Fibroblast of skin of back (primary cell): ENCODE measurements around the gene STX10. TPM values are rescaled to one million over a fixed set of nuclear protein-coding genes. Genes with fewer than 3 reads are reported as not detected.
"Not testable (repeated sequence)": the region's sequence is repeated elsewhere in the genome, so short reads cannot be mapped to it uniquely, and the experiment has no call there.

Source experiments
- DNase-seq: peaks from one replicate; pipeline ENCODE4 v3.0.0-alpha.2; 2013
- polyA plus RNA-seq, 2 experiments: library from polyadenylated mRNA; unstranded; fragments of 120-200 nt; gene quantifications; one replicate each; pipeline ENCODE4 v1.2.1, GENCODE V29; 2013; ENCODE audit not compliant: insufficient read length in 2 of 2

The STX10 gene, protein sequence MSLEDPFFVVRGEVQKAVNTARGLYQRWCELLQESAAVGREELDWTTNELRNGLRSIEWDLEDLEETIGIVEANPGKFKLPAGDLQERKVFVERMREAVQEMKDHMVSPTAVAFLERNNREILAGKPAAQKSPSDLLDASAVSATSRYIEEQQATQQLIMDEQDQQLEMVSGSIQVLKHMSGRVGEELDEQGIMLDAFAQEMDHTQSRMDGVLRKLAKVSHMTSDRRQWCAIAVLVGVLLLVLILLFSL
- 70.2 TPM for polyA plus RNA-seq (2013, experiment 1 of 2; ENCODE audit: insufficient read length)
- polyA plus RNA-seq (2013, experiment 2 of 2; ENCODE audit: insufficient read length): 55.8 TPM

DNA sequence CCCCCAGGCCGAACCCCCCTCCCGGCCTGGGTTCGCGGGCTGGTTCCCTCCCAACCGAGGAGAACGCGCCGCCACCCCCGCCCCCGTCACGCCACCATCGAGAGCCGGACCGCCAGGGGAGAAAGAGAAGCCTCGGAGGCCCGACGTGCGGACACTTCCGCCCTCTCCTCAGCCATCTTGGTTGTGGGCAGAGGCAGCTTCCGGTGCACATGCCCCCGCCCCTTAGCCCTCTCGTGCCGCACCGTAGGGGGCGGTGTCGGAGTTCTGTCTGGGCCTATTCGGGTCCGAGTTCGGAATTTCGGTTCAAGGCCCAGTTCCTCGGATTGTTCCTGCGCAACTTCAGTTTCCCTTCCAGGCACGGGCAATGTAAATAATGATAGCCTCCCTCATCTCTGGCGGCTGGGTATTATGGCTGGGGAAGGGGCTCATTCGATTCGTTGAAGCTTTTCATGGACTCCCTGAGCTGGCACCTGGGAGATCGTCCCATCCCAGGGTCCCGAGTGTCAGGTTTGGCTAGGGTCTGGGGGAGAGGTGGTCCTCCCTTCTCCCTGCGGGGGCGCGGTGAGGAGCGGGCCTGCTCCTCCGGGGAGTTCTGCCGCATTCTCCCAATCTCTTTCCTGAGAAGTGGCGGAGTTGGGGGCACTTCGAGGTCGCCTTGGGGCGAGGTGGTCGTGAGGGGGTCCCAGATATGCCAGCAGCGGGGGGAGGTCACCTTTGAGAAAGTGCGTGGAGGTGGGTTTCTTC lies at the start of gene STX10, which contains the start of gene IER2:
Gene STX10 (minus strand): TSS at position 189 of the 744 bp plus-strand sequence. CDS start 202 bp downstream, outside the sequence.
Gene IER2 (plus strand): TSS at position 225 of the 744 bp plus-strand sequence. CDS start 2,776 bp downstream, outside the sequence.
- DNase-seq: peak; percentile 95

DNA sequence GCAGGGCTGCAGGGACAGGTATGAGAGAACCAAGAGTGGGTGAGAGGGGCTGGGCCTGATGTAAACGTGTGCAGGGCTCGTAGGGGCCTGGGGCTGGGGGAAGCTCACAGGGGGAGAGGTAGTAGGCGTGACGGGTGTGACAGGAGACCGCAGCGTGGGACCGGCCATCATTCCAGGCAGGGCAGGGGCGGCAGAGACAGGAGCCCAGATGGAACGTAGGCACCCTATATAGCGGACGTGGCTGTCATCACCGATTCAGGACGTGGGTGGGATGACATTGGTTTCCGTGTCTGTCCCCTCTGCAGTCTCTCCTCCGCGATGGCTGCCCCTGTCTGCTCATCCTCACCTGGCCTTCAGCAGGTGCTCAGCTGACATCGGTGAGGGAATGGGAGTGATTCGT lies 48.5 kb upstream of the STX10 start:
- DNase-seq: no peak

DNA sequence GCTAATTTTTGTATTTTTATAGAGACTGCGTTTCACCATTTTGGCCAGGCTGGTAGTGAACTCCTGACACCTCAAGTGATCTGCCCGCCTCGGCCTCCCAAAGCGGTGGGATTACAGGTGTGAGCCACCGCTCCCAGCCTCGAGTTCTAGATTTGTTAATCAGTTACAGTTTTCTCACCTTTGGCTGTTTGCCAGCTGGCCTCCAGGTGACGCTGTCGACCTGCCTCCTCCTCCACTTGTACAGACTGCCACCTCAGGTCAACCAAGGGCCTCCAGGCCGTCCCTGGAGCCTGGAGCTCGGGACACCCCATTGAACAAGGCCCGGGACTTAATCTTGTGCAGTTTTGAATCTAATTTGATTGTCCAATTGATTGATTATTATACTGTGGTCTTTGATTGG lies 45.5 kb upstream of the STX10 start:
- DNase-seq: no peak

DNA sequence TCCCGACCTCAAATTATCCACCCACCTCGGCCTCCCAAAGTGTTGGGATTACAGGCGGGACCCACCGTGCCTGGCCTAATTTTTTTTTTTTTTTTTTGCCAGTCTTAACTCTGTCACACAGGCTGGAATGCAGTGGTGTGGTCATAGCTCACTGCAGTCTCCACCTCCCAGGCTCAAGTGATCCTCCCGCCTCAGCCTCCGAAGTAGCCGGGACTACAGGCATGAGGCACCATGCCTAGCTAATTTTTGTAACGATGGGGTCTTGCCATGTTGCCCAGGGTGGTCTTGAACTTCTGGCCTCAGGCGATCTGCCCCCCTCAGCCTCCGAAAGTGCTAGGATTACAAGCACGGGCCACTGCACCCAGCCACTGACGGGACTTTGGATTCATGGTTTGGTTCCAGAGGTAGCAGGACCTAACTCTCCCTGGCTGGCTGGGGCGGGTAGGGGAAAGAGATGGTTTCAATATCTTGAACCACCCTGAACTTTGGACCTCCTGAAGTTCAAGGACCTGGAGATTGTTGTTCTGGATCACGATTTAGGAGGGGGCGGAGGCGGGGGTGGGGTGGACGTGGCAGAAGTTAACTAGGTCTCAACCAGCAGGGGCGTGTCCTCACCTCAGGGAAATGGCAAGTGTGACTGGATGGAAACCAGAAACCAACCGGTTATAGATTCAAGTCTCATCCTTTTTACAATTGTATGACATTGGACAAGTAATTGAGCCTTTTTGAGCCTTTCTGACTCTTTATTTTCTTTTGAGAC lies 40.8 kb upstream of the STX10 start:
- no peak for DNase-seq

DNA sequence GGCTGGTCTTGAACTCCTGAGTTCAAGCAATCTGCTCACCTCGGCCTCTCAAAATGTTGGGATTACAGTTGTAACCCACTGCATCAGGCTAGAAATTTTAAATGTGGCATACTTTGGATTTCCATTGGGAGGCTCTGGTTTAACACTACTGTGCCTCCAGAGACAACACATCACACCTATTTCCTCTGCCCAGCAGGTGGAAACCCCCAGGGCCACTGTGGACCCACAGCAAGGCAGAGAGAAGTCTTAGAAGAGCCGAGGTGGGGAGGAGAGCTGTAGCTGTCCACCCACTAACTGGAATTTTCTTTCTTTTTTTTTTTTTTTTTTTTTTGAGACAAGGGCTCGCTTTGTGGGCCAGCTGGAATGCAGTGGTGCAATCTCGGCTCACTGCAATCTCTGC lies 39.4 kb upstream of the STX10 start:
- DNase-seq: no peak

DNA sequence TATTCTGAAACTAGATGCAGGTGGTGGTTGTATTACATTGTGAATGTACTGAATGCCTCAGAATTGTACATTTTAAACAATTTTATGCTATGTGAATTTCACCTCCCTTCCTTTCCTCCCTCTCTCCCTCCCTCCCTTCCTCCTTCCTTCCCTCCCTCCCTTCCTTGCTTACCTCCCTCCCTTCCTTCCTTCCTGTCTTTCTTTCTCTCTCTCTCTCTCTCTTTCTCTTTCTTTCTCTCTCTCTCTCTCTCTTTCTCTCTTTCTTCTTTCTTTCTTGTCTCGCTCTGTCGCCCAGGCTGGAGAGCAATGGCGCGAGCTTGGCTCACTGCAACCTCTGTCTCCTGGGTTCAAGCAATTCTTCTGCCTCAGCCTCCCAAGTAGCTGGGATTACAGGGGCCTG lies 37.2 kb upstream of the STX10 start:
- no peak for DNase-seq

DNA sequence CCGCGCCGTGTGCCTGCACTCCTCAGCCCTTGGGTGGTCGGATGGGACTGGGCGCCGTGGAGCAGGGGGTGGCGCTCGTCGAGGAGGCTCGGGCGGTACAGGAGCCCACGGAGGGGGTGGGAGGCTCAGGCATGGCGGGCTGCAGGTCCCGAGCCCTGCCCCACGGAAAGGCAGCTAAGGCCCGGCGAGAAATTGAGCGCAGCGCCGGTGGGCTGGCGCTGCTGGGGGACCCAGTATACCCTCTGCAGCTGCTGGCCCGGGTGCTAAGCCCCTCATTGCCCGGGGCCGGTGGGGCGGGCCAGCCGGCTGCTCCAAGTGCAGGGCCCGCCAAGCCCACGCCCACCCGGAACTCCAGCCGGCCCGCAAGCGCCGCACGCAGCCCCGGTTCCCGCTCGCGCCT lies 36.5 kb upstream of the STX10 start:
- DNase-seq: not testable (repeated sequence)

DNA sequence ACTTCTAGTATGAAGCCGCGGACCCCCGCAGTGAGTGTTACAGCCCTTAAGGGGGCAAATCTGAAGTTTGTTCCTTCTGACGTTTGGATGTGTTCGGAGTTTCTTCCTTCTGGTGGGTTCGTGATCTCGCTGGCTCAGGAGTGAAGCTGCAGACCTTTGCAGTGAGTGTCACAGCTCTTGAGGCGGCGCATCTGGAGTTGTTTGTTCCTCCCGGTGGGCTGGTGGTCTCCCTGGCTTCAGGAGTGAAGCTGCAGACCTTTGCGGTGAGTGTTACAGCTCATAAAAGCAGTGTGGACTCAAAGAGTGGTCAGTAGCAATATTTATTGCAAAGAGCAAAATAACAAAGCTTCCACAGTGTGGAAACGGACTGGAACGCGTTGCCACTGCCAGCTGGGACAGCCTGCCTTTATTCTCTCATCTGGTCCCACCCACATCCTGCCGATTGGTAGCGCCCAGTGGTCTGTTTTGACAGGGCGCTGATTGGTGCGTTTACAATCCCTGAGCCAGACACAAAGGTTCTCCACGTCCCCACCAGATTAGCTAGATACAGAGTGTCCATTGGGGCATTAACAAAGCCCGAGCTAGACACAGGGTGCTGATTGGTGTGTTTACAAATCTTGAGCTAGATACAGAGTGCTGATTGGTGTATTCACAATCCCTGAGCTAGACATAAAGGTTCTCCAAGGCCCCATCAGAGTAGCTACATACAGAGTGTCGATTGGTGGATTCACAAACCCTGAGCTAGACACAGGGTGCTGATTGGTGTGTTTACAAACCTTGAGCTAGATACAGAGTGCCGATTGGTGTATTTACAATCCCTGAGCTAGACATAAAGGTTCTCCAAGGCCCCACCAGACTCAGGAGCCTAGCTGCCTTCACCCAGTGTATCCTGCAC lies 35.8 kb upstream of the STX10 start:
- not testable (repeated sequence) for DNase-seq

DNA sequence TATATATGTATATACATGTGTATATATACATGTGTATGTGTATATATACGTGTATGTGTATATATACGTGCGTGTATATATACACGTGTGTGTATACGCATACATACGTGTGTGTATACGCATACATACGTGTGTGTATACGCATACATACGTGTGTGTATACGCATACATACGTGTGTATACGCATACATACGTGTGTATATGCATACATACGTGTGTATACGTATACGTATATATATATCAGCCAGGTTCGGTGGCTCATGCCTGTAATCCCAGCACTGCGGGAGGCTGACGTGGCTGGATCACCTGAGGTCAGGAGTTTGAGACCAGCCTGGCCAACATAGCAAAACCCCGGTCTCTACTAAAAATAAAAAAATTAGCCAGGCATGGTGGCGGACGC lies 34.8 kb upstream of the STX10 start:
- not testable (repeated sequence) for DNase-seq

DNA sequence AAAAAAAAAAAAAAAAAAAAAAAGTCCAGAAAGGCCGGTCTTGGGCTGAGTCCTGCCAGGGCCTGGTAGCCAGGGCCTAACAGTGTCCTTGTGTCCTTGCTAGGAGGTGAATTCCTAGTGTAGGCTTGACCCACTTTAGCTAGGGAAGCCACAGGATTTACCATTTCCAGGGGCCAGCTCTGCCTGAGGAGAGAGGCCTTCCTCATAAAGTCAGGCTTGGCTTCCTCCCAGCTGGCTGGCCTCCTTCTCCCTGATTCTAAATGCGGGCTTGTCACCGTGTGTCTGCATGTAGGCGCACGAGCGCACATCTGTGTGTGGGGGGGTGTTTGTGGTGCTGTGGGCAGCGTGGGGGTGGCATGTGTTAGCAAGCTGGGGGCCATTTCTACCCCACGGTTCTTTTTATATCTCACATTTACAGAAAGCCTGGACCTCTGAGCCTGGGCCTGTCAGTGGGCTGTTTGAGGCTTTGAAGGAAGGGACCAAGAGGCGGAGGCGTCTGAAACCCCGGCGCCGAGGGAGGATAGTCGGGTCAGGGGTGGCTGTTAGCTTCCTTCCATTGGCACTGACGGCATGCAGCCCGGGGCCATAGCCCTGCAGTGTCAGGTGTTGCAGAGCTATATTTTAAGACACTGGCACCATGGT lies 31.7 kb upstream of the STX10 start:
- DNase-seq: peak; percentile 48

DNA sequence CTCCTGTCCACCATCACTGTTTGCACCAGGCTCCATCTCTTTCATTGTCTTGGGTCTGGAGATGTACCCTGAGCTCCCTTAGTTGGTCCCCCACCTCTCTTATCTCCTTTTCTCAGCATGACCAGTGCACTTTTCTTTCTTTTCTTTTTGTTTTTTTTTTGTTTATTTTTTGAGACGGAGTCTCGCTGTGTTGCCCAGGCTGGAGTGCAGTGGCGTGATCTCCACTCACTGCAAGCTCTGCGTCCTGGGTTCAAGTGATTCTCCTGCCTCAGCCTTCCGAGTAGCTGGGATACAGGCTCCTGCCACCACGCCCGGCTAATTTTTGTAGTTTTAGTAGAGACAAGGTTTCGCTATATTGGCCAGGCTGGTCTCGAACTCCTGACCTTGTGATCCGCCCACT lies 28.1 kb upstream of the STX10 start:
- DNase-seq: not testable (repeated sequence)

DNA sequence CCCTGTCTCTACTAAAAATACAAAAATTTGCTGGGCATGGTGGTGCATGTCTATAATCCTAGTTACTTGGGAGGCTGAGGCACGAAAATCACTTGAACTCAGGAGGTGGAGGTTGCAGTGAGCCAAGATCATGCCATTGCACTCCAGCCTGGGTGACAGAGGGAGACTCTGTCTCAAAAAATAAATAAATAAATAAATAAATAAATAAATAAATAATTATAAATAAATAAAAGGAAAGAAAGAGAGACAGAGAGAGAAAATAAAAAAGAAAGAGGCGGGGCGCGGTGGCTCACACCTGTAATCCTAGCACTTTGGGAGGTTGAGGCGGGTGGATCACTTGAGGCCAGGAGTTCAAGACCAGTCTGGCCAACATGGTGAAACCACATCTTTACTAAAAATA lies 27.4 kb upstream of the STX10 start:
- DNase-seq: not testable (repeated sequence)

DNA sequence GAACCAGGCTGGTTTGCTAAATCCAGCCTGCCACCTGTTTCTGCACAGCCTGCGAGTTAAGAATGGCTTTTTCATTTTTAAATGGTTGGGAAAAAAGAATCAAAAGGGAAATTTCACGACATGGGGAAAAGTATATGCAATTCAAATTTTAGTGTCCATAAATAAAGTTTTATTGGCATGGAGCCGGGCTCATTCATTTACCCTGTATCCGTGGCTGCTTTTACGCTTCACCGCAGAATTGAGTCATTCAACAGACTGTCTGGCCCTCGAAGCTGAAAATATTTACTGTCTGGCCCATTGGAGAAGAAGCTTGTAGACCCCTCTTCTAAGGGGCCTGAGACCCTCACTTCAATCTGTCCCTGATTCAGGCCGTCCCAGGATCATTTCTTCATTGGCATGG lies 26.2 kb upstream of the STX10 start:
- no peak for DNase-seq

DNA sequence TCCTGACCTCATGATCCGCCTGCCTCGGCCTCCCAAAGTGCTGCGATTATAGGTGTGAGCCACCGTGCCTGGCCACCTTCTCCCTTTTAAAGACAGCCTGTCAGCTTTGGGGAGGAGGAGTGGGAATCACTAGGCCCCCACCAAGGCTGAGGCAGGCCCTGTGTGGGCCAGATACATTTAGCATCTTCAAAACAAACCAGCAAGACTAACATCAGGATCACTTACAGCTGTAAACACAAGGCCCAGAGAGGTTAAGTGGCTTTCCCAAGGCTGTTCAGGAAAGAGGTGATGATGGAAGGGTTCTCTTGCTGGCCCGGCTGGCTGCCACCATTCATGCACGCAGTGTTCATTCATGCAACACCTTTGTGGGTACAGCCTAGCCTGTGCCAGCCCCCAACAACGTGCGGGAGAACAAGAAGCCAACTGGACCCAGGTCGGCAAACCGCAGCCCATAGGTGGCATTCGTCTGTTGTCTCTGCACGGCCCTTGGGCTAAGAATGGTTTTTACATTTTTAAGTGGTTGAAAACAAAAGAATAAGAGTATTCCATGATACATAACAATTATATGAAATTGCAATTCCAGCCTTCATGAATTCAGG lies 23.1 kb upstream of the STX10 start:
- no peak for DNase-seq

DNA sequence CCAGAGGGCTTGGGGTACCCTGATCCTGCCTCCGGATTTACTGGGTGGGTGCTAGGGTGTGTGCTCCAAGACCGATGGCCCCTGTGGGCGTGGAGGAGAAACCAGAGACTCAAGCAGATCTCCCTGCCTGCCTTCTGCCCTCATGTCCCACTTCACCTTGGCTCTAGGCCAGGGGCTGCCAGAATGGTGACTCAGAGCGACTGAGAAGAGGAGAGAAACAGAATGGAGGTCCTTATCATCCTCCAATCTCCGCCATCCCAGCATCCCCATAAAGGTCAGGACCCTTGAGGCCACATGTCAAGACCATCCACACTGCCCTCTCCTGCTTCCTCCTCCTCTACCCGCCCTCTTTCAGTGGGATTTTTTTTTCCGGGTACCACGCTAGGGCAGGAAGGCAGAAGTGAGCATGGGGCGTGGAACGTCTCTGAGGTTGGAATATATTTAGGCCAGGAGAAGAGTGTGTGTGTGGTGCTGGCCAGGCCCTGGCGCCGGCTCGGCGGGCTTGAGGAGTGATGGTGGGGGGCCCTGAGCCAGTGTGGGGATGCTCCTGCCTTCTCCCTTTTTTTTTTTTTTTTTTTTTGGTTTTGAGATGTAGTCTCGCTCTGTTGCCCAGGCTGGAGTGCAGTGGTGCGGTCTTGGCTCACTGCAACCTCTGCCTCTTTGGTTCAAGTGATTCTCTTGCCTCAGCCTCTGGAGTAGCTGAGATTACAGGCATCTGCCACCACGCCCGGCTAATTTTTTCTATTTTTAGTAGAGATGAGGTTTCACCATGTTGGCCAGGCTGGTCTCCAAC lies 22.4 kb upstream of the STX10 start:
- peak; percentile 94 for DNase-seq

DNA sequence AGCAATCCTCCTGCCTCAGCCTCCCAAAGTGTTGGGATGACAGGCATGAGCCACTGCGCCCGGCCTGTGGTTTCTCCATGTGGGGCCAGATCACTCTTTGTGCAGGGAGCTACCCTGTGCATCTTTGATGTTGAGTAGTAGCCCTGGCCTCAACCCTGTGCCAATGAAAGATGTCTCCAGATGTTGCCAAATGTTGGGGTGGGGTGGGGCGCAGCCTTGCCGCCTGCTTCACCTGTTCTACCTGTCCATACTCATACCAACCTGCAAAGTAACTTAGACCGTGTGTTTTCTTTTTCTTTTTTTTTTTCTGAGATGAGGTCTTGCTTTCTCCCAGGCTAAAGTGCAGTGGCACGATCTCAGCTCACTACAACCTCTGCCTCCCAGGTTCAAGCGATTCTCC lies 21.0 kb upstream of the STX10 start:
- no peak for DNase-seq

DNA sequence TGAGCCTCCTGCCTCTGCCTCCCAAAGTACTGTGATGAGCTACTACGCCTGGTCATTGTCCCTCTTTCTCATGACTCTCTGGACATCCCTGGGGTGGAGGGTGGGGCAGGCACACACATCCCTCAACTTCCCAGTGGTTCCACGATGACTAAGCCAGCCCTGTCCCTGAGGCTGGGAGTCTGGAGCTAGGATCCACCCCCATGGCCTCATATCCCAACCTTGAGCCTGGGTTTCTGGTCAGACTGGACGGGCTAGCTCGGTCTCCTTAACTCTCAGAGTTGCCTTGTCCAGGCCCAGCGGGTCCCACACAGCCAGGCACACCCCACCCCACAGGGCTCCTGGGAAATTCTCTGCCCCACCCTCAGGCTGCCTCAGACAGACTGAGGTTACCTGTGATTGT lies 19.6 kb upstream of the STX10 start:
- peak; percentile 85 for DNase-seq

DNA sequence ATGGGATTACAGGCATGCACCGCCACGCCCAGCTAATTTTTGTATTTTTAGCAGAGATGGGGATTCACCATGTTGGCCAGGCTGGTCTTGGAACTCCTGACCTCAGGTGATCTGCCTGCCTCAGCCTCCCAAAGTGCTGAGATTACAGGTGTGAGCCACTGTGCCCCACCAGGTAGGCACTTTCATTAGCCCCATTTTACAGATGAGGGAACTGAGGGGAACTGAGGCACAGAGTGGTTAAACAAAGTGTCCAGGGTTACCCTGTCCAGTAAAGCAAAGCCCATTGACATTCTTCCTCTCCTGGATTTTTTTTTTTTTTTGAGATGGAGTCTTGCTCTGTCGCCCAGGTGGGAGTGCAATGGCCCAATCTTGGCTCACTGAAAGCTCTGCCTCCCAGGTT lies 16.0 kb upstream of the STX10 start:
- DNase-seq: not testable (repeated sequence)

DNA sequence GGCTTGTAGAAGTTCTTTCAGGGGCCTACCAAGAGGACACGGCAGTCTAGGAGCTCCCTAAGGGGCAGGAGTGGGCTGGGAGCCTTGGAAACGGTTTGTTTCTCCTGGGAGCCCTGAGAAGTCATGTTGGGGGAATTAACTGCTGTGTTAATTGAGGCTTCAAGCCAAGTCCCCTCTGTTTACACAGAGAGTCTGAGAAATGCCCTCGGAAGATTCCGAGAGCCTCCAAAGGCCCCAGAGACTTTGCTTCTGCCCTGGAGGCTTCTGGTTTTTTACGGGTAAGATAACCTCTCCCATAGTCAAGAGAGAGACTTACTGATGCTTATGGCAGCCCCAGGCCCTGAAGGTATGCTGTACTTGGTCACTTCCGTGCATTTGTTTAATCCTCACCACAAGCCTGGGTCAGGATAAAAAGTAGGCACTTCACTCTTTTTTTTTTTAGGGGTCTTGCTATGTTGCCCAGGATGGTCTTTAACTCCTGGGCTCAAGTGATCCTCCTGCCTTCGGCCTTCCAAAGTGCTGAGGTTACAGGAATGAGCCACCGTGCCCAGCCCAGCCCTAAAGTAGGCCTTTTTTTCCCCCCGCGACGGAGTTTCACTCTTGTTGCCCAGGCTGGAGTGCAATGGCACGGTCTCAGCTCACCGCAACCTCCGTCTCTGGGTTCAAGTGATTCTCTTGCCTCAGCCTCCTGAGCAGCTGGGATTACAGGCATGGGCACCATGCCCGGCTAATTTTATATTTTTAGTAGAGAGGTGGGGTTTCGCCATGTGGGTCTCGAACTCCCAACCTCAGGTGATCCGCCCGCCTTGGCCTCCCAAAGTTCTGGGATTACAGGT lies 15.2 kb upstream of the STX10 start:
- DNase-seq: peak; percentile 71
